Daoy (cell line): ENCODE measurements around the gene SPON2. TPM values are rescaled to one million over a fixed set of nuclear protein-coding genes. Genes with fewer than 3 reads are reported as not detected.

Source experiments
- DNase-seq: peaks from one replicate; pipeline ENCODE4 v3.0.0-alpha.2; 2015; ENCODE audit warnings: low read depth
- total RNA-seq: library from RNA; depleted of rRNA; stranded (reverse); fragments of >200 nt; shearing (Covaris generic); gene quantifications from 2 replicates; pipeline ENCODE4 v1.2.3, GENCODE V29; 2014; rRNA removed

SPON2 gene
- total RNA-seq: 0.29 TPM in 1 of 2 replicates, not detected in the other

GRCh38 chr4:1172228-1172851 is at the start of gene SPON2:
TSS of gene SPON2 (minus strand) at chr4:1172583.
- no peak for DNase-seq

- no peak for DNase-seq
Measured at GRCh38 chr4:1221155-1221870, 48.9 kb upstream of the SPON2 start.

- no peak for DNase-seq
Measured at GRCh38 chr4:1220566-1220965, 48.2 kb upstream of the SPON2 start.

- no peak for DNase-seq
Measured at GRCh38 chr4:1219566-1219950, 47.2 kb upstream of the SPON2 start.

- no peak for DNase-seq
Measured at GRCh38 chr4:1218634-1219565, 46.5 kb upstream of the SPON2 start.

- DNase-seq: no peak
Measured at GRCh38 chr4:1217366-1217765, 45.0 kb upstream of the SPON2 start.

GRCh38 chr4:1216869-1217294 is 44.5 kb upstream of the SPON2 start:
- no peak for DNase-seq

GRCh38 chr4:1216076-1216614 is 43.8 kb upstream of the SPON2 start:
- DNase-seq: no peak

GRCh38 chr4:1215141-1216075 is 43.0 kb upstream of the SPON2 start:
- DNase-seq: no peak

GRCh38 chr4:1214101-1215095 is 42.0 kb upstream of the SPON2 start:
- no peak for DNase-seq

- no peak for DNase-seq
Measured at GRCh38 chr4:1213336-1213995, 41.1 kb upstream of the SPON2 start.

GRCh38 chr4:1212546-1213335 is 40.4 kb upstream of the SPON2 start:
- DNase-seq: no peak

GRCh38 chr4:1211891-1212545 is 39.6 kb upstream of the SPON2 start:
- no peak for DNase-seq

- DNase-seq: no peak
Measured at GRCh38 chr4:1211371-1211770, 39.0 kb upstream of the SPON2 start.

GRCh38 chr4:1210971-1211370 is 38.6 kb upstream of the SPON2 start:
- no peak for DNase-seq

GRCh38 chr4:1210241-1210841 is 38.0 kb upstream of the SPON2 start:
- no peak for DNase-seq

GRCh38 chr4:1209821-1210220 is 37.4 kb upstream of the SPON2 start:
- DNase-seq: no peak
